Hematopoietic multipotent progenitor cell treated with erythropoietin and hydrocortisone succinate and interleukin-3 and kit ligand, for 15 days (in vitro differentiated cells): ENCODE measurements around the gene CCDC88B.
A peak's percentile ranks its signal among the peaks of the same experiment; 100 is the strongest.
"Not testable (repeated sequence)": the region's sequence is repeated elsewhere in the genome, so short reads cannot be mapped to it uniquely, and the experiment has no call there.

Experiments used
- DNase-seq: peaks from one replicate; pipeline ENCODE4 v3.0.0-alpha.2; 2015; ENCODE audit warnings: low spot score

The CCDC88B gene

DNA sequence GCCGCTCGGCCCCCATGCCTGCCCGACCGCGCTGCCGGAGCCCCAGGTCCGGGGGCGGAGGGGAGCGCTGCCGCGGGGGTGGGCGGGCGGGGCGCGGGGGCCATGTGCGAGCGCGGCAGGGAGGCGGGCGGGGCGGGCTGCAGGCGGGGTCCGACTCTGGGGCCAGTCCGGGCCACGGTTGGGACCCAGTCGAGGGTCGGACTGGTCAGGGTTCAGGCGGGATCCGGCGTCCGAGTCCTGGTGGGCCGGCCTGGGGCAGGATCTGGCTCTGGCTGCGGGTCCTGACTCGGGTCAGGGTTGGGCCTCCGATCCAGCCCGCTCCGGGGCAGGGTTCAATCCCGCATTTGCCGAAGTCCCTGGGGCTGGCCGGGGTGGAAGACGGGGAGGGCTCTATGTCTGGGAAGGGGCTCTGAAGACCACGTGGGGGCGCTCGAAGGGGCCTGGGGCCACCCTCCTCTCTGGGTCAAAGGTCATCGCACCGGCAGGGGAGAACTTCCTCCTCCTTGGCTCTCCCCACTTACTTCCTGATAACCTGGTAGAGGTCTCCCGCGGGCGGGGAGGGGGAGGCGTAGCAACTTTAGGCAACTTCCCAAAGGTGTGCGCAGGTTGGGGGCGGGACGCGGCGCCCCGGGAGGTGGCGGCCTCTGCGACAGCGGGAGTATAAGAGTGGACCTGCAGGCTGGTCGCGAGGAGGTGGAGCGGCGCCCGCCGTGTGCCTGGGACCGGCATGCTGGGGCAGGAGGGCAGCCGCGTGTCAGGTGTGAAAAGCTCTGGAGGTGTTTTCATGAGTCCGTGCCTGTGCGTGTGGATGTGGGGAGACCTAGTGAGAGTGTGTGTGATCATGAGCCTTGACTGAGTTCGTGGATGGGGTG lies 34.1 kb upstream of the CCDC88B start:
- peak; percentile 59 for DNase-seq

DNA sequence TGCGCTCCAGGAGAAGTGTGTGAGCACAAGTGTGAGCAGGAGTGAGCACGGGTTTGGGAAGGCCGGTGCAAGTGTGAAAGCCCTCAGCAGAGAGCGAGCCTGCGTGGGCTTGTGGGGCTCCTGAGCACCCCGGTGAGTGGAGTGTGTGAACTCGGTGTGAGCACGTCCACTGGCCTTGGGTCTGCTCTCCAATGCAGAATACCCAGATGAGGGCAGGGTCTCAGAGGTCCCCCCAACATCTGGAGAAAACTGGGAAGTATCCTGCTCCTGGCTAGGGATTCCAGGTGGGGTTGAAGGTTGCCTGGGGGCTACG lies 33.5 kb upstream of the CCDC88B start:
- no peak for DNase-seq

DNA sequence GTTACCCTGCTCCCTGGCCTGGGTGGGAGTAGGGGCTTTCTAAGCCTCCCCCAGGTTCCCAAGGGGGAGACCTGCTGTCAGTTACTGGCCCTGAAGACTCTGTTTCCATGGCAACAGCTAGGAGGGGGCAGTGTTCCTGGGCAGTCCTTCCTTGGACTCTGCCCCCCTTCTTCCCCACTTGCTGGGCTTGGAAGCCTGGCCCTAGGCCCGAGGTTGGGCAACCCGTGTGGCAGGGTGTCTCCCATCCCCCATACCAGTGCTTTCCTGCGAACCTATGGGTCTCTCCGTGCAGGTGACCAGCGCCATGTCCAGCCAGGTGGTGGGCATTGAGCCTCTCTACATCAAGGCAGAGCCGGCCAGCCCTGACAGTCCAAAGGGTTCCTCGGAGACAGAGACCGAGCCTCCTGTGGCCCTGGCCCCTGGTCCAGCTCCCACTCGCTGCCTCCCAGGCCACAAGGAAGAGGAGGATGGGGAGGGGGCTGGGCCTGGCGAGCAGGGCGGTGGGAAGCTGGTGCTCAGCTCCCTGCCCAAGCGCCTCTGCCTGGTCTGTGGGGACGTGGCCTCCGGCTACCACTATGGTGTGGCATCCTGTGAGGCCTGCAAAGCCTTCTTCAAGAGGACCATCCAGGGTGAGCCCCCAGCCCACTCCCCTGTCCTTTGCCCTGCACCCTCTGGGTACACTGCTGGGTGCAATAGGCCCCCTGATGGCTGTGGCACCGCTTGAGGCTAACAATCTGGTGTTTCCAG lies 33.0 kb upstream of the CCDC88B start:
- DNase-seq = no peak

DNA sequence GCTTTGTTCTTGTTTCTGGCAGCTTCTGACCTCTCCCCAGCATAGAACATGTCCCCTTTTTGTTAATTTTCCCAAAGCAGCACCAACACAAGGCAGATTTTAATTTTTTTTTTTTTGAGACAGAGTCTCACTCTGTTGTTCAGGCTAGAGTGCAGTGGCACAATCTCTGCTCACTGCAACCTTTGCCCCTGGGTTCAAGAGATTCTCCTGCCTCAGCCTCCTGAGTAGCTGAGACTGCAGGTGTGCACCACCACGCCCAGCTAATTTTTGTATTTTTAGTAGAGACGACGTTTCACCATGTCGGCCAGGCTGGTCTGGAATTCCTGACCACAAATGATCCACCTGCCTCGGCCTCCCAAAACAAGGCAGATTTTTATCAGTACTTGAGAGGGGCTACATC lies 32.2 kb upstream of the CCDC88B start:
- DNase-seq = not testable (repeated sequence)

DNA sequence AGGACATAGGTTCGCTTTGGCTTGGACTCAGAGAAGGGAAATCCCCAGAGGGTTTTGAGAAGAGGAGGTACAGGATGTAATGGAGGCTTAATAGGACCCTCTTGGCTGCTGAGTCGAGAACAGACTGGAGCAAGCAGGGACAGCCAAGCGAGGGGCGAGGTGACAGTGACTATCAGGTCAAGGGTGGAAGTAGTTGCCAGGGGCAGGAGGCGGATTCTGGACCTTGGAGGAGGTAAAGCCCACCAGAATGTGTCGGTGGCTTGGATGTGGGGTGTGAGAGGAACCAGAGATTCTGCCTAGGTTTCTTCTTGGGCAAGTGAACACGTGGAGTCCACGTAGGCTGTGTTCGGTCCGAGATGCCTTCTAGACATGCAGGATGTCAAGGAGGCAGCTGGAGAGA lies 27.1 kb upstream of the CCDC88B start:
- no peak for DNase-seq

DNA sequence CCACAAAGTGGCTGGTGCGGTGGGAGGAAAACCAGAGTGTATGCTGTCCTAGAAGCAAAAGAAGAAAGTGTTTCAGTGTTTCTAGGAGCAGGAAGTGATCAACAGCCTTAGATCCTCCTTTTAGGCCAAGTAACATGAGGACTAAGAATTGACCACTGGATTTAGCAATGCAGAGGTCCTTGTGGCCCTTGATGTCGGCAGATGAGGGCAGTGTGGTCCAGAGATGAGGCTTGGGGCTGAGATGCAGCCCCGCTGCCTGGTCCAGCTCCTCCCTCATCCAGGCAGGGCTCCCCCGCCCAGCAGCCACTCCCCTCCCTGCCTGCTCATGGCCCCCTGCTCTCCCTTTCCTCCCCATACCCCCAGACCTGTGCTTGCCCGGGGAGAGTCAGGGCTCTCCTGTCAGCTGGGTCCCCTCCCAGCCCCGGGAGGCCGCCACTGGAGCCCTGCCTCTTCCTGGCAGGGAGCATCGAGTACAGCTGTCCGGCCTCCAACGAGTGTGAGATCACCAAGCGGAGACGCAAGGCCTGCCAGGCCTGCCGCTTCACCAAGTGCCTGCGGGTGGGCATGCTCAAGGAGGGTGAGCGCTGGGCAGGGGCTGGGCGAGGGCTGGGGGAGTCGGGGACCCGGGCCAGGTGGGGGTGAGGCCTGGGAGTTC lies 26.4 kb upstream of the CCDC88B start:
- no peak for DNase-seq

DNA sequence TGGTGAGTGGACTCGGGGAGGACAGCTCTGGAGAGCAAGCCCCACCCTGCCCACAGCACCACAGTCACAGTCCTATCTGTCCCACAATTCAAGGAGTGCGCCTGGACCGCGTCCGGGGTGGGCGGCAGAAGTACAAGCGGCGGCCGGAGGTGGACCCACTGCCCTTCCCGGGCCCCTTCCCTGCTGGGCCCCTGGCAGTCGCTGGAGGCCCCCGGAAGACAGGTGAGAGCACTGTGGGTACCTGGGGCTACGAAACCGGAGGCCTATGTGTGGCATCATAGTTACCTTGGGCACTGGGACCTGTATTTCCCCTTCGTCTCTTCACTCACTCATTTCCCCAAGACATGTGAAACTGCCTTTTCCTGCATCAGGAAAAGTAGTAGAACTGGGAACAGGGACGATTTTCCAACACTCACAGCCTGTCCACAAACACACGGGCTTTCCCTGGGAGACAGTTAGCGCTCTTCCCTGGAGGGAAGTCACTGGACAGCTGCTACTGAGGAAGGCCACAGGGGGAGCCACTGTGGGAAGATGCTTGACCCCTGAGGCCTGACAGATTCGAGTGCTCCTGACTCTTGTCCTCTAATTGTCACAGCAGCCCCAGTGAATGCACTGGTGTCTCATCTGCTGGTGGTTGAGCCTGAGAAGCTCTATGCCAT lies 25.7 kb upstream of the CCDC88B start:
- no peak for DNase-seq

DNA sequence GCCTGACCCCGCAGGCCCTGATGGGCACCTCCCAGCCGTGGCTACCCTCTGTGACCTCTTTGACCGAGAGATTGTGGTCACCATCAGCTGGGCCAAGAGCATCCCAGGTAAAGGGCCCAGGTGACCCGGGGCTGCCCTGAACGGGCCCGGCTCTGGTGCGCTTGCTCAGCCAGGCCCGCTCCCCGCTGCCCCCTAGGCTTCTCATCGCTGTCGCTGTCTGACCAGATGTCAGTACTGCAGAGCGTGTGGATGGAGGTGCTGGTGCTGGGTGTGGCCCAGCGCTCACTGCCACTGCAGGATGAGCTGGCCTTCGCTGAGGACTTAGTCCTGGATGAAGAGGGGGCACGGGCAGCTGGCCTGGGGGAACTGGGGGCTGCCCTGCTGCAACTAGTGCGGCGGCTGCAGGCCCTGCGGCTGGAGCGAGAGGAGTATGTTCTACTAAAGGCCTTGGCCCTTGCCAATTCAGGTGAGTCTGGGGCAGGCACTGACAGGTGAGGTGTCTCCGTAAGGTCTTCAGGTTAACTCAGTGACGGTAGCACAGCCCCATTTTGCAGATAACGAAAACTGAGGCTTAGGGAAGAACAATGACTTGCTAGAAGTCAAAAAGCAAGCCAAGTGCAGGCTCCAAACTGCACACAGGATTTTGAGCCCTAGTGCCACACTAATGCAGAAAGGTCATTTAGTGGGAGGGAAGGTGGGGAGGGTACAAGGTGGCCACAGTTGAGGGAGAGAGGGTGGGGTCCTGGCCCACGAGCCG lies 25.0 kb upstream of the CCDC88B start:
- no peak for DNase-seq

DNA sequence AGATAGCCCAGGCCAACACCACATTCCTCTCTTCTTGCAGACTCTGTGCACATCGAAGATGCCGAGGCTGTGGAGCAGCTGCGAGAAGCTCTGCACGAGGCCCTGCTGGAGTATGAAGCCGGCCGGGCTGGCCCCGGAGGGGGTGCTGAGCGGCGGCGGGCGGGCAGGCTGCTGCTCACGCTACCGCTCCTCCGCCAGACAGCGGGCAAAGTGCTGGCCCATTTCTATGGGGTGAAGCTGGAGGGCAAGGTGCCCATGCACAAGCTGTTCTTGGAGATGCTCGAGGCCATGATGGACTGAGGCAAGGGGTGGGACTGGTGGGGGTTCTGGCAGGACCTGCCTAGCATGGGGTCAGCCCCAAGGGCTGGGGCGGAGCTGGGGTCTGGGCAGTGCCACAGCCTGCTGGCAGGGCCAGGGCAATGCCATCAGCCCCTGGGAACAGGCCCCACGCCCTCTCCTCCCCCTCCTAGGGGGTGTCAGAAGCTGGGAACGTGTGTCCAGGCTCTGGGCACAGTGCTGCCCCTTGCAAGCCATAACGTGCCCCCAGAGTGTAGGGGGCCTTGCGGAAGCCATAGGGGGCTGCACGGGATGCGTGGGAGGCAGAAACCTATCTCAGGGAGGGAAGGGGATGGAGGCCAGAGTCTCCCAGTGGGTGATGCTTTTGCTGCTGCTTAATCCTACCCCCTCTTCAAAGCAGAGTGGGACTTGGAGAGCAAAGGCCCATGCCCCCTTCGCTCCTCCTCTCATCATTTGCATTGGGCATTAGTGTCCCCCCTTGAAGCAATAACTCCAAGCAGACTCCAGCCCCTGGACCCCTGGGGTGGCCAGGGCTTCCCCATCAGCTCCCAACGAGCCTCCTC lies 24.1 kb upstream of the CCDC88B start:
- DNase-seq = not testable (repeated sequence)

DNA sequence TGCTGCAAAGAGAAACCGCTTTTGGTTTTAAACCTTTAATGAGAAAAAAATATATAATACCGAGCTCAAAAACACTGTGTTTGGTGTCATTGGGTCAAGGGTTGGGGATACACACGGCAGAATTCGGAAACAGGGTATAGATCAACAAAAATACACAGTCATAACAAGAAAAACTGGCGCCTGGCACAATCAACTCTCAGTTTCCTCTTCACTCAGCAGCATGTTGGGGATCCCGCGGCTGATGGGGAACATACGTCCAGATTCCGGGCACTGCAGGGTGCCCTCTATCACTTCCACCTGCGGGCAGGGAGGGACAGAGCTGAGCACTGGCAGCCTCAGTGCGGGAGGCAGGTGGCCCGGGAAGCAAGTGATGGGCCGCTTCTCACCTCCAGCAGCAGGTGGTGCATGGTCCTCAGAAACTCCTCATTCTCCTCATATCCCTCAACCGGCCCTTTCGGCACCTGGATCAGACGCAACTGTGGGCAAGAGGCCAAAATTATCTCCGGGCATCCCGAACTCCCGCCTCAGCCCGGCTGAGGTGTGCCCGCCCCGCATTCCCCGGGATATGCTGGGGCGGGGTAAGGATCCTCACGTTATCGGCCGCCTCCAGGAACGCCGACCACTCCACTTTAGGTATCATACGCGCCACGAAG lies 23.2 kb upstream of the CCDC88B start:
- peak; percentile 54 for DNase-seq

DNA sequence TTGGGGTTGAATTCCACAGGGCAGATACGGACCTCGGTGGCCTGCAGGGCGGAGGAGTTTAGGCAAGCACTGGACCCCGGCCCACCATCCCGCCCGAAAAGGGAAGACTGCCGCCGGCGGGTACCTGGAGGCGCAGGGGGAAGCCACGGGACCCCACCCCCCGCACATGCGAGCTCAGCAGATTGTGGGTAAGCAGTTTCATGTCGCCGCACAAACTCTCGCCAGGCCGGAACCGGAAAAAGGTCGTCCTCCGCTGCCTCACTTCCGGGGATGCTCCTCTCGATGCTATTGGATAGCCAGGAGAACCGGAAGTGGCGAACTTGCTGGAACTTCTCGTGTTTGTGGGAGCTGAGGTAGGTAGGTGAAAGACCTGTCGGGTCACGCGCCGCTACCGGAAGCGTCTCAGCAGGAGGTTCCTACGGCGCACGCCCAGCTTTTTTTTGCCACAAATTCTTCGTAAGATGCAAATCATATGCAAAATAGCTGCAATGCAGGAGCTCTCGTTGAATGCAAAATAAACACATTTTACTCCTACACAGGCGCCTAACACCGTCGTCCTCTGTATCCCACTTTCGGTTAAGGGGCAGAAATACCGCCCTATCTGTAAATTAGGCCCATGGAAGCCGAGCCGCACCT lies 22.6 kb upstream of the CCDC88B start, which contains the start of gene TRMT112:
TSS of gene TRMT112 (minus strand) at position 235 of the 636 bp plus-strand sequence. CDS start at position 202, 33 bp downstream.
- DNase-seq = peak; percentile 97

DNA sequence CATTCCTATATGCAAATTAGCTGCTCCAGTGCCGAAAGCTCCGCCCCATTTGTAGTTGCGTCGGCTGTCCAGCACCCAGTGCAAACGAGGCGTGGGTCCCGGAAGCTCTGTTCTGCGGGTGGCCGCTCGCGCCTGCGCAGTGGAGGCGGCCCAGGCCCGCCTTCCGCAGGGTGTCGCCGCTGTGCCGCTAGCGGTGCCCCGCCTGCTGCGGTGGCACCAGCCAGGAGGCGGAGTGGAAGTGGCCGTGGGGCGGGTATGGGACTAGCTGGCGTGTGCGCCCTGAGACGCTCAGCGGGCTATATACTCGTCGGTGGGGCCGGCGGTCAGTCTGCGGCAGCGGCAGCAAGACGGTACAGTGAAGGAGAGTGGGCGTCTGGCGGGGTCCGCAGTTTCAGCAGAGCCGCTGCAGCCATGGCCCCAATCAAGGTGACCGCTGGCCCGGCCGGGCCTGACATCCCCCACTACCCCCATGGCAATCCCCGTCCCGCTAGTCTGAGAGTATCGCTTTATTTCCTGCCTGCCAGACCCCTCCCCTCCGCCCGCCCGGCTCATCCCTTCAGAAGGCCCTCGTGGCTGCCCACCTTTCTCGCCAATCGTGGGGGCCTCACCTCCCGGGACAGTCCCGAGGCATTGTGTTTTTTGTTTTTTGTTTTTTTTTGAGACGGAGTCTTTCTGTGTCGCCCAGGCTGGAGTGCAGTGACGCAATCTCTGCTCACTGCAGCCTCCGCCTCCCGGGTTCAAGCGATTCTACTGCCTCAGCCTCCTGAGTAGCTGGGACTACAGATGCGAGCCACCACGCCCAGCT lies 21.8 kb upstream of the CCDC88B start, which contains the start of gene PRDX5:
TSS of gene PRDX5 (plus strand) at position 161 of the 805 bp plus-strand sequence. CDS start at position 256, 95 bp downstream.
- peak; percentile 99 for DNase-seq

DNA sequence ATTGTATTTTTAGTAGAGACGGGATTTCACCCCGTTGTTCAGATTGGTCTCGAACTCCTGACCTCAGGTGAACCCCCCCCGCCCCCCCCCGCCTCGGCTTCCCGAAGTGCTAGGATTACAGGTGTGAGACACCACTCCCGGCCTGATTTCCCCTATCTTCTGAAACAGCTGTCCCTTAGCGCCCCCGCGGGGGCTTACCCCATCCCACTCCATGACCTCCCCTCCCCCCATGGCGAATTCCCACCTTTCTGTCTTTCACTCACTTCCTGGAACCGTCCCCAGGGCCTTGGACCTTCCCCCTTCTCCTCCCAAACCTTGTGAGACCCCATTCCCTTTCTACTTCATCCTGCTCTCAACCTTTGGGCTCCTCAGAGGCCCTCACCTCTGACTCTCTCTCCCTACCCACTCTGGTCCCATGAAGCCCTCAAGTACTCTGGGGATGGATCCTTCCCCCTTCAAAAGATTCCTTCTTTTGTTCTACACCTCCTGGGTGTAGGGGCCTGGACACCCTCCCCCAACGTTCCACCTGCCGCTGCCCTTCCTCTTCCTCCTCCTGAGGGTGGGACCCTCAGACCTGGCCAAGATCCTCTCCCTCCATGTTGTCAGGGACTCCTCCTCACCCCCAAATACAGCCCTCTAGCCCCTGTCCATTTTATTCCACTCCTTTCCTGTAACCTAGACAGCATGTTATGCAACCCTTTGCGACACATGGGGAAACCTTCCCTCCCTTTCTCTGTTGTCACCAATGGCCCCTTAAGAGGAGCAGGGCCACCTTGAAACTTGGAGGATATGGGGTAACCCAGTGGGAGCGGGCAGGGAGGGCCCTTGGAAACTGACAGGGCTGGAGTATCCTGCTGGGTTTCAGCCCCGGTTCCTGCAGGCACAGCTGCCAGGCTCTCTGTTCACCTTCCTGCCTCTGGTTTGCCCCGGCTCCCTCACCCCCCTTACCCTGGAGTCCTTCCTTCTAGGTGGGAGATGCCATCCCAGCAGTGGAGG lies 20.9 kb upstream of the CCDC88B start:
- peak; percentile 15 for DNase-seq

DNA sequence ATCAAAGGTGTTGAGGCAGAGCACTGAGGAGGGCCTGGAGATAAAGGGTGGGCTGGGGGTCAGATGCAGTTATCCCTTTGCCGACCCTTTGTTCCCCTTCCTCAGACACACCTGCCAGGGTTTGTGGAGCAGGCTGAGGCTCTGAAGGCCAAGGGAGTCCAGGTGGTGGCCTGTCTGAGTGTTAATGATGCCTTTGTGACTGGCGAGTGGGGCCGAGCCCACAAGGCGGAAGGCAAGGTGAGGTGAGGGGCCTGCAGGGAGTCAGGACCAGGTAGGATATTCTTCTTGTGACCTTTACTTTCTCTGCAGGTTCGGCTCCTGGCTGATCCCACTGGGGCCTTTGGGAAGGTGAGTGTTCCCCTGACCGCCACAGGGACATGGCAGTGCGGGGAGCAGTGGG lies 19.4 kb upstream of the CCDC88B start:
- no peak for DNase-seq

DNA sequence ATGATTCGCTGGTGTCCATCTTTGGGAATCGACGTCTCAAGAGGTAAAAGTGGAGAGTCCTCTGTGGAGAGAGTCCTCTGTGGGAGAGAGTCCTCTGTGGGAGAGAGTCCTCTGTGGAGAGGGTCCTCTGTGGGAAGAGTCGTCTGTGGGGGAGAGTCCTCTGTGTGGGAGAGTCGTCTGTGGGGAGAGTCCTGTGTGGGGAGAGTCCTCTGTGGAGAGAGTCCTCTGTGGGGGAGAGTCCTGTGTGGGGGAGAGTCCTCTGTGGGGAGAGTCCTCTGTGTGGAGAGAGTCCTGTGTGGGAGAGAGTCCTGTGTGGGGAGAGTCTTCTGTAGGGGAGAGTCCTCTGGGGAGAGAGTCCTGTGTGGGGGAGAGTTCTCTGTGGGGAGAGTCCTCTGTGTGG lies 19.0 kb upstream of the CCDC88B start:
- DNase-seq = no peak

DNA sequence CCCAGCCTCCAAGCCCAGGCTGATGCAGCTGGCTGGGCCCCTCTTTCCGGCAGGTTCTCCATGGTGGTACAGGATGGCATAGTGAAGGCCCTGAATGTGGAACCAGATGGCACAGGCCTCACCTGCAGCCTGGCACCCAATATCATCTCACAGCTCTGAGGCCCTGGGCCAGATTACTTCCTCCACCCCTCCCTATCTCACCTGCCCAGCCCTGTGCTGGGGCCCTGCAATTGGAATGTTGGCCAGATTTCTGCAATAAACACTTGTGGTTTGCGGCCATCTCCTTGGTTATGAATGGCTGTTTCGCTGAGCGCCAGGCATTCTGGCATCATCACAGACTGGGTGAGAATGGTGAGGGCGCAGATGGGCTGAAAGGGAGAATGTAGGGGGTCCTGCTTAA lies 18.5 kb upstream of the CCDC88B start:
- peak; percentile 54 for DNase-seq

DNA sequence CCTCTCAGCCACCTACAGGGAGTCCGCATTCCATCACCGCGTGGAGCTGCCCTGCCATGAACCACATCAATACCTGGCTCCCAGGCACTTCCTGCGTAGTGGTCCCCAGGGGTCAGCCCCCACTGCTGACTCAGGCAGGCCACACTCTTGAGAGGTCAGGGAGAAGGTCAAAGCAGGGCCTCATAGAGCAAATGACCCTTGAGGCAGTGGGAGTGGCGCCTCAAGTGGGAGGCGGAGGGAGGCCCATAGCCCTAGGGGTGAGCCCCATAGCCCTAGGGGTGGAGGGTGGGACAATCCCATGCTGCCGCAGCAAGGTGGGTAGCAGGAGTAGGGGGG lies 17.1 kb upstream of the CCDC88B start:
- DNase-seq = no peak
